Esophagus muscularis mucosa (tissue), 4 donors: ENCODE measurements around the gene STK36. TPM values are rescaled to one million over a fixed set of nuclear protein-coding genes. Genes with fewer than 3 reads are reported as not detected.

Experiments
- DNase-seq: peaks from one replicate; pipeline ENCODE4 v3.0.0-alpha.2; 2017; ENCODE audit errors: extremely low spot score
- H3K27ac ChIP-seq, 4 donors: fragments of 200-600 bp; sonication (generic); replicated peaks in 1 of 4; 1 replicate in 3 of 4; 2 replicates in 1 of 4; pipeline ENCODE4 v1.5.1; 2016 to 2019; ENCODE audit warnings: mild to moderate bottlenecking in 1 of 4
- H3K27me3 ChIP-seq, 4 donors: fragments of 200-600 bp; sonication (generic); one replicate each; pipeline versions ENCODE4 v1.5.1 to v1.6.0; 2016 to 2019
- H3K36me3 ChIP-seq, 4 donors: fragments of 200-600 bp; sonication (generic); one replicate each; pipeline ENCODE4 v1.5.1; 2016 to 2019
- H3K4me1 ChIP-seq, 4 donors: fragments of 200-600 bp; sonication (generic); one replicate each; pipeline ENCODE4 v1.5.1; 2016 to 2019
- H3K4me3 ChIP-seq, 4 donors: fragments of 200-600 bp; sonication (generic); 1 replicate in 2 of 4; 2 replicates in 2 of 4; pipeline ENCODE4 v1.5.1; 2016 to 2019; ENCODE audit warnings: mild to moderate bottlenecking in 4 of 4, moderate library complexity in 1 of 4
- H3K9me3 ChIP-seq, 4 donors: fragments of 200-600 bp; sonication (generic); 1 replicate in 3 of 4; 2 replicates in 1 of 4; pipeline ENCODE4 v1.5.1; 2016 to 2019
- CTCF ChIP-seq, 3 experiments: fragments of 200-600 bp in 2 of 3; fragments of 450-650 bp in 1 of 3; sonication (generic) in 2 of 3; IDR thresholded peaks; one replicate each; pipeline ENCODE4 v1.5.1; 2017 to 2019; ENCODE audit warnings: antibody characterized with exemption in 3 of 3, mild to moderate bottlenecking in 2 of 3, moderate library complexity in 1 of 3
- EP300 ChIP-seq: sonication (generic); formaldehyde crosslinking; IDR thresholded peaks from one replicate; pipeline ENCODE4 v1.6.1; 2017; ENCODE audit warnings: antibody characterized with exemption
- POLR2A ChIP-seq: fragments of 450-650 bp; IDR thresholded peaks from one replicate; pipeline ENCODE4 v1.6.1; 2017; ENCODE audit warnings: antibody characterized with exemption, moderate library complexity, mild to moderate bottlenecking, low read depth
- POLR2AphosphoS5 ChIP-seq, 2 donors: sonication (generic); formaldehyde crosslinking; IDR thresholded peaks; one replicate each; pipeline ENCODE4 v1.6.1; 2017; ENCODE audit warnings: antibody characterized with exemption in 2 of 2
- WGBS: methylation state at CpG from one replicate; pipeline ENCODE4 v1.1.5; 2018; 5-methylcytosine and 5-hydroxymethylcytosine counted together
- intact Hi-C: fragments of 100-400 bp; cut with DNase I; formaldehyde crosslinking; loops from one replicate; pipeline ENCODE4 v1.15.1; 2023
- total RNA-seq, 4 donors: library from RNA; depleted of rRNA; stranded (reverse); fragments of >200 nt; gene quantifications; one replicate each; pipeline versions ENCODE4 v1.1.0 to v1.2.1, GENCODE V29; 2016

Gene STK36
- total RNA-seq, 4 donors from 2014 or later = 12.1 to 19.1 (median 14.8) TPM

GRCh38 chr2:218729640-218730039 is 57.8 kb downstream of the STK36 start:
- H3K4me3 ChIP-seq = no peak overlapping the region
- no peak overlapping the region for H3K27ac ChIP-seq
- intact Hi-C loops = no loop called here
- DNase-seq = no peak
- no peaks in the 10 kb centered on the region for H3K27me3 ChIP-seq
- H3K36me3 ChIP-seq = peaks cover 0 to 7% (median 2%) of the 10 kb centered on the region in 4 donors
- 98% methylated on average over 3 of the region's 3 CpGs for WGBS
- TF ChIP-seq EP300 (no peak), CTCF (IDR thresholded peaks at IDR 0.05) (no peak), POLR2A (no peak), POLR2AphosphoS5 (IDR thresholded peaks at IDR 0.05) (no peak)
- peaks cover 0 to 14% (median 6%) of the 10 kb centered on the region in 4 donors for H3K9me3 ChIP-seq
- peaks cover 13 to 38% (median 26%) of the 10 kb centered on the region in 4 donors for H3K4me1 ChIP-seq

- peaks cover 13 to 38% (median 26%) of the 10 kb centered on the region in 4 donors for H3K4me1 ChIP-seq
- H3K4me3 ChIP-seq = no peak overlapping the region
- no peaks in the 10 kb centered on the region for H3K27me3 ChIP-seq
- H3K27ac ChIP-seq = peak overlapping the region; percentile 36 to 66 (median 60)
- TF ChIP-seq EP300 = no peak
- TF ChIP-seq CTCF (IDR thresholded peaks at IDR 0.05) = no peak
- no peak for TF ChIP-seq POLR2AphosphoS5 (IDR thresholded peaks at IDR 0.05)
- no peak for TF ChIP-seq POLR2A
- DNase-seq = no peak
- no peaks in the 10 kb centered on the region for H3K9me3 ChIP-seq
- 92% methylated on average over 5 of the region's 5 CpGs for WGBS
- intact Hi-C loops = no loop called here
- H3K36me3 ChIP-seq = peaks cover 0 to 3% (median 2%) of the 10 kb centered on the region in 4 donors
Measured at GRCh38 chr2:218732052-218732760, 60.3 kb downstream of the STK36 start.

GRCh38 chr2:218732761-218733158 is 60.9 kb downstream of the STK36 start:
- TF ChIP-seq EP300 (no peak), CTCF (IDR thresholded peaks at IDR 0.05) (no peak), POLR2AphosphoS5 (IDR thresholded peaks at IDR 0.05) (no peak), POLR2A (no peak)
- Histone ChIP-seq H3K4me1 (peaks cover 13 to 38% (median 26%) of the 10 kb centered on the region in 4 donors), H3K9me3 (no peaks in the 10 kb centered on the region), H3K27me3 (no peaks in the 10 kb centered on the region), H3K4me3 (no peak overlapping the region), H3K36me3 (peaks cover 3 to 7% (median 7%) of the 10 kb centered on the region in 4 donors), H3K27ac (peak overlapping the region in 3 of 4 donors; percentile 36 to 66 (median 58))
- intact Hi-C loops = no loop called here
- DNase-seq = no peak
- 67% methylated on average over 2 of the region's 2 CpGs for WGBS

GRCh38 chr2:218733171-218734021 is 61.5 kb downstream of the STK36 start:
- no peaks in the 10 kb centered on the region for H3K27me3 ChIP-seq
- peak overlapping the region in 3 of 4 donors; percentile 13 to 66 (median 36) for H3K27ac ChIP-seq
- H3K36me3 ChIP-seq = peaks cover 9 to 14% (median 12%) of the 10 kb centered on the region in 4 donors
- no peak overlapping the region for H3K4me3 ChIP-seq
- intact Hi-C loops = no loop called here
- TF ChIP-seq POLR2AphosphoS5 (IDR thresholded peaks at IDR 0.05) = peak; percentile 26 to 31
- TF ChIP-seq POLR2A = no peak
- DNase-seq = no peak
- H3K4me1 ChIP-seq = peaks cover 13 to 38% (median 26%) of the 10 kb centered on the region in 4 donors
- 81% methylated on average over 6 of the region's 6 CpGs for WGBS
- H3K9me3 ChIP-seq = no peaks in the 10 kb centered on the region
